ENCODE measurements around the gene FKBP1A.
A peak's percentile ranks its signal among the peaks of the same experiment; 100 is the strongest.

DNA sequence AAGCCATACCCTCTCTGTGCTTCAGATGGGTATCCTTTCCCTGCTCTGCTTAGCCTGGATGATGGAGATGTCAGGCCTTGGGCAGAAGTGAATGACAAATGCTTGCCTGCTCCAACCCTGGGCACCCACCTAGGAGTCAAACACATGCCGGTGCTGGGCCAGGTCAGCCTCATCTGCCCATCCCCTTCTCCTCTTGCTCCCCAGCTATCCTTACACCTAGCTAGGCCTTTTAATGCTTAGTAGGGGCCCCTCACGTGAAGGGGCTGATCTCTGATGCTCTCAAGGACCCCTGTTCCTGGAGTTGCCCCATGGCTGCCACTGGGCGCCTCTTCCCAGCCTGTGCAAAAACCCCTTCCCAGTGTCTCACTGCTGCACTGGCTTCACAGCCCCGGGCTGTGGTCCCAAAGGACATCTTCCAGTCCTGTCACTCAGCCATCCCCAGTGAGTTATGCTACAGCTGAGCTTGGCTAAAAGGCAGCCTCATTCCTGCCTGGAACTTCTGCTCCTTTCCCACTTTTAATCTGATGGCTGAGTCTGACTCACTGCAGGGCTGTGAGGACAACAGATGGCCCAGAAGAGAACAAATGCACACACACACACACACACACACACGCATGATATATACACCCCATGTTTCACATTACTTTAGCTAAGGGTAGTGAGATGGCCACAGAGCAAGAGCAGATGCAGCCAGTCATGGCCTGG is 51.1 kb downstream of the FKBP1A start:
- TF ChIP-seq ZFP30 (CRISPR knock-in tag; IDR thresholded peaks at IDR 0.05) (no peak), BACH2 (CRISPR knock-in tag; IDR thresholded peaks at IDR 0.05; ENCODE audit: borderline replicate concordance) (no peak), ESRRG (CRISPR knock-in tag; IDR thresholded peaks at IDR 0.05) (no peak), CSDC2 (CRISPR knock-in tag; IDR thresholded peaks at IDR 0.05) (no peak), ZFP3 (CRISPR knock-in tag; IDR thresholded peaks at IDR 0.05) (no peak), SNAI2 (CRISPR knock-in tag; IDR thresholded peaks at IDR 0.05) (no peak), CSRNP3 (CRISPR knock-in tag; IDR thresholded peaks at IDR 0.05) (no peak), ARNTL (CRISPR knock-in tag; IDR thresholded peaks at IDR 0.05; ENCODE audit: borderline replicate concordance, low read depth) (no peak), ISL1 (CRISPR knock-in tag; IDR thresholded peaks at IDR 0.05) (peak; percentile 25), GLIS3 (CRISPR knock-in tag; IDR thresholded peaks at IDR 0.05) (no peak)
